Mesendoderm (in vitro differentiated cells): ENCODE measurements around the gene ZNRF2.

ENCODE experiments used
- DNase-seq: peaks from one replicate; pipeline ENCODE4 v3.0.0; 2013
- H2AK5ac ChIP-seq: 2 replicates; pipeline ENCODE4 v1.6.1; 2013; ENCODE audit warnings: low read length, inconsistent platforms
- H2BK120ac ChIP-seq: 2 replicates; pipeline ENCODE4 v1.6.1; 2013; ENCODE audit warnings: low read depth, mild to moderate bottlenecking, low read length, moderate library complexity, mixed read lengths
- H2BK15ac ChIP-seq: replicated peaks from 2 replicates; pipeline ENCODE4 v1.6.1; 2013; ENCODE audit warnings: low read depth, mild to moderate bottlenecking, moderate library complexity
- H2BK5ac ChIP-seq: 2 replicates; pipeline ENCODE4 v1.6.1; 2013; ENCODE audit warnings: low read length, inconsistent platforms
- H3K18ac ChIP-seq: 2 replicates; pipeline ENCODE4 v1.6.1; 2013; ENCODE audit warnings: mild to moderate bottlenecking, low read length, mixed read lengths
- H3K23ac ChIP-seq: one replicate; pipeline ENCODE4 v1.6.1; 2013; ENCODE audit warnings: low read length
- H3K27ac ChIP-seq: 2 replicates; pipeline ENCODE4 v1.5.1; 2013; ENCODE audit warnings: low read depth, mild to moderate bottlenecking, inconsistent platforms, low read length, moderate library complexity
- H3K27me3 ChIP-seq: 2 replicates; pipeline ENCODE4 v1.6.1; 2013; ENCODE audit warnings: low read length, control low read depth, mild to moderate bottlenecking, inconsistent platforms; ENCODE audit not compliant: insufficient read depth, poor library complexity
- H3K36me3 ChIP-seq: 2 replicates; pipeline ENCODE4 v1.6.1; 2013; ENCODE audit warnings: low read length, inconsistent platforms; ENCODE audit not compliant: control insufficient read depth, insufficient read depth
- H3K4ac ChIP-seq: one replicate; pipeline ENCODE4 v1.6.1; 2013; ENCODE audit warnings: low read depth, mild to moderate bottlenecking, low read length, moderate library complexity
- H3K4me1 ChIP-seq: 2 replicates; pipeline ENCODE4 v1.6.1; 2013; ENCODE audit warnings: low read depth, low read length, inconsistent platforms; ENCODE audit not compliant: control insufficient read depth
- H3K4me2 ChIP-seq: 2 replicates; pipeline ENCODE4 v1.6.1; 2013; ENCODE audit warnings: low read length
- H3K4me3 ChIP-seq: 2 replicates; pipeline ENCODE4 v1.5.1; 2013; ENCODE audit warnings: mild to moderate bottlenecking, low read length
- H3K56ac ChIP-seq: one replicate; pipeline ENCODE4 v1.6.1; 2013; ENCODE audit warnings: low read length
- H3K79me1 ChIP-seq: 2 replicates; pipeline ENCODE4 v1.6.1; 2013; ENCODE audit warnings: low read length, inconsistent platforms
- H3K79me2 ChIP-seq: 2 replicates; pipeline ENCODE4 v1.6.1; 2013; ENCODE audit warnings: mild to moderate bottlenecking, low read length; ENCODE audit not compliant: control insufficient read depth, insufficient read depth
- H3K9ac ChIP-seq: 2 replicates; pipeline ENCODE4 v1.6.1; 2013; ENCODE audit warnings: low read length, inconsistent platforms
- H4K5ac ChIP-seq: one replicate; pipeline ENCODE4 v1.6.1; 2013; ENCODE audit warnings: low read length
- H4K8ac ChIP-seq: one replicate; pipeline ENCODE4 v1.6.1; 2013; ENCODE audit warnings: low read depth, mild to moderate bottlenecking, control low read depth, low read length, moderate library complexity
- WGBS: extraction: QIAGEN DNeasy Blood & Tissue Kit; methylation state at CpG from one replicate; pipeline ENCODE4 v1.1.7; 2013; ENCODE audit warnings: low lambda C conversion rate, missing lambda C conversion rate; ENCODE audit not compliant: insufficient coverage; ENCODE audit errors: extremely low coverage; 5-methylcytosine and 5-hydroxymethylcytosine counted together

Gene ZNRF2

DNA sequence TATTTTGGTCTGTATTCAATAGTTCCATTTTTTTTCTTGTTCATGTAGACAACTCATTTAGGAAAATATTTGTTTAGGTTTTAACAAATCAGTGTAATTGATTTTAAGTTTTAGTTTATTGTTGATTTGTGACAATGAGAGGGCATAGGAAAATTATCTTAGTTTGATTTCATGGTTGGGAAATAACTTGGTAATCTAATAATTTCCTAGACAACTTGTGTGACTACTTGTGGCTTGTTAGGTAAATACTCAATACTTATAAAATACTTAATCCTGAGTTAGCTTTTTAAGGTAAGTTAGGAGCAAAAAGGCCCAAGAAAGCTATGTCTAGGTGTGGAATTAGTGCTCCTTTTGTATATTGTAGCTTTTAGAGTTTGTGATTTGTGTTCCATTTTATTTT lies 65.4 kb downstream of the ZNRF2 start:
- Histone ChIP-seq H3K23ac (no peak overlapping the region), H3K79me2 (no peaks in the 10 kb centered on the region), H2BK15ac (no peak overlapping the region), H2AK5ac (no peak overlapping the region), H2BK5ac (no peak overlapping the region), H3K4me2 (no peak overlapping the region), H3K4me1 (no peaks in the 10 kb centered on the region), H3K36me3 (no peaks in the 10 kb centered on the region), H4K8ac (no peak overlapping the region), H3K18ac (no peak overlapping the region), H3K9ac (no peak overlapping the region), H3K56ac (no peak overlapping the region), H4K5ac (no peak overlapping the region), H2BK120ac (no peak overlapping the region), H3K27me3 (no peaks in the 10 kb centered on the region), H3K4me3 (no peak overlapping the region), H3K27ac (no peak overlapping the region), H3K4ac (no peak overlapping the region), H3K79me1 (no peaks in the 10 kb centered on the region)
- DNase-seq: no peak

DNA sequence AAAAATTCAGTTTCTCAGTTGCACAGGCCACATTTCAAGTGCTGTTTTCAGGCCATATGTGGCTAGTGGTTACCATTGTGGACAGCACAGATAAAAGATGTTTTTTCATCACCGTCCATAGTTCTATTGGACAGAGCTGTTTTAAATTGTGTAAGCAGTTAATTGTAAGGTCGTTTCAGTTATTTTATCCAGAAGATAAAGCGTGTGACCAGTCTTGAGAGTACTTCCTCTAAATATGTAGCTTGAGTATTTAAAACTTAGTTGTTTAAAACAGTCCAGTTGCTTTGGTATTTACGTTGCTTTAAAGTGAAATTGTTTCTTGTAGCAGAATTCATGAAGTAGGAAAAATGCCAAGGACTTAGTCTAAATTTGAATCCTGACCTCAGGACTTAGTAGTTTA lies 66.9 kb downstream of the ZNRF2 start:
- no peak for DNase-seq
- WGBS: no CpG with 5 or more reads among the region's 4 CpGs

DNA sequence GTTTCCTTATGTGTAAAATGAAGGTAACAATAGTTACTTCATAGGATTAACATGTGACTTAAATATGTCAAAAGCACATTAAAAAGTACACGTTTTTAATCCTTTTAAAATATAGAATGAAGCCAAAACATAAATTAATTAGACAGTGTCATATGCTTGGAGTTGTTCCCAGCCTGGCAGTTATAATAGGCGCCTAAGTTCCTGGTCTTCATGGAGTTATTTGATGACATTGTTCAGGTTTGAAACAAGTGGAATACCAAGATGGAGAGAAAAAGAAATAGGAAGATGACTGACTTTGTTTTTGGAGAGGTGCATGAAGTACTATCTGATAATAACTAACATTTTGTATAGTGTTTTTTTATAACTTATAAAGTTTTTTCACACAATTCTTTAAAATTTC lies 67.3 kb downstream of the ZNRF2 start:
- Histone ChIP-seq H3K27ac (no peak overlapping the region), H3K23ac (no peak overlapping the region), H3K18ac (no peak overlapping the region), H4K5ac (no peak overlapping the region), H4K8ac (no peak overlapping the region), H3K4ac (no peak overlapping the region), H3K27me3 (no peaks in the 10 kb centered on the region), H3K36me3 (no peaks in the 10 kb centered on the region), H3K56ac (no peak overlapping the region), H3K9ac (no peak overlapping the region), H3K79me1 (no peaks in the 10 kb centered on the region), H2BK5ac (no peak overlapping the region), H3K4me3 (no peak overlapping the region), H3K4me1 (no peaks in the 10 kb centered on the region), H3K4me2 (no peak overlapping the region), H2BK15ac (no peak overlapping the region), H2AK5ac (no peak overlapping the region), H2BK120ac (no peak overlapping the region), H3K79me2 (no peaks in the 10 kb centered on the region)
- DNase-seq: no peak
- WGBS: no CpG with 5 or more reads among the region's 2 CpGs

More for the DNA sequence above, 66.9 kb downstream of the ZNRF2 start:
- Histone ChIP-seq H3K79me1 (no peaks in the 10 kb centered on the region), H3K4ac (no peak overlapping the region), H3K4me2 (no peak overlapping the region), H2BK15ac (no peak overlapping the region), H4K5ac (no peak overlapping the region), H3K4me3 (no peak overlapping the region), H3K18ac (no peak overlapping the region), H3K27me3 (no peaks in the 10 kb centered on the region), H4K8ac (no peak overlapping the region), H3K27ac (no peak overlapping the region), H3K4me1 (no peaks in the 10 kb centered on the region), H3K23ac (no peak overlapping the region), H3K36me3 (no peaks in the 10 kb centered on the region), H2AK5ac (no peak overlapping the region), H2BK120ac (no peak overlapping the region), H2BK5ac (no peak overlapping the region), H3K56ac (no peak overlapping the region), H3K9ac (no peak overlapping the region), H3K79me2 (no peaks in the 10 kb centered on the region)

DNA sequence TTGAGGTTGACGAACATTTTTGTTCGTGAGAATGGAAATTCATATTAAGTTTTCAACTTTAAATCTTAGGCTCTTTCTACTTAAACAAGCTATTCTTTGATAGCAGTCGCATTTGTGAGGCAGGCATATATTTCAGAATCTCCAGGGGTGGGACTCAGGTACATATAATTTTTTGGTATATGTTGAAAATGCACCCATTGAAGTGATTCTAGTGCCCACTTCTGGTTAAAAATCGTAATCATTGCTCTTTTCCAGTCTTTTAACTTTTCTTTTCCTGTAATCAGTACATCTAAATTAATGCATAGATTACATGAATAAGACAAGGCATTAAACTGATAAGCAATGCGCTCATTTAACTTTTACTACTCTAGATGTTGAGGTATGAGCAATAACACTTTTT lies 67.8 kb downstream of the ZNRF2 start:
- no peak for DNase-seq
- Histone ChIP-seq H3K36me3 (no peaks in the 10 kb centered on the region), H2BK120ac (no peak overlapping the region), H3K18ac (no peak overlapping the region), H3K27ac (no peak overlapping the region), H3K9ac (no peak overlapping the region), H2BK5ac (no peak overlapping the region), H3K23ac (no peak overlapping the region), H3K56ac (no peak overlapping the region), H2AK5ac (no peak overlapping the region), H3K4ac (no peak overlapping the region), H4K8ac (no peak overlapping the region), H3K4me2 (no peak overlapping the region), H4K5ac (no peak overlapping the region), H3K79me2 (no peaks in the 10 kb centered on the region), H2BK15ac (no peak overlapping the region), H3K79me1 (no peaks in the 10 kb centered on the region), H3K4me1 (no peaks in the 10 kb centered on the region), H3K27me3 (no peaks in the 10 kb centered on the region), H3K4me3 (no peak overlapping the region)
- no CpG with 5 or more reads among the region's 5 CpGs for WGBS

DNA sequence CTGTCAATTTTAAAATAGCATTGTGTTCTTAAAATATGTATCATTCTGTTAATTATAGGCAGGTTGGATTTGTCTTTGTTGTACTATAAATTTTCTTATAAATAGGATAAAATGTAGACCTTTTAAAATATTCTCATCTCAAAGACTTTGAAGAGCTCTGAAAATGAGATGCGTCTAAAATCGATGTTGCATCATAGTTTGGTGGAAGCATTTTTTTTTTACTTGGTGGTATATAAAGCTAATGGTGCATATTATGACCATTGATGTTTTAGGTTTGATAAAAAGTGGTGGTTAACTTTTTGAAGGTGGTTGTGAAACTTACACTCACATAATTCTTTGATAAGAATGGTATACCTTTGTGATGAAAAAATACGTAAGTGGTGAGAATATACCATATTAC lies 69.1 kb downstream of the ZNRF2 start:
- H3K27ac ChIP-seq: no peak overlapping the region
- WGBS: no CpG with 5 or more reads among the region's 3 CpGs

DNA sequence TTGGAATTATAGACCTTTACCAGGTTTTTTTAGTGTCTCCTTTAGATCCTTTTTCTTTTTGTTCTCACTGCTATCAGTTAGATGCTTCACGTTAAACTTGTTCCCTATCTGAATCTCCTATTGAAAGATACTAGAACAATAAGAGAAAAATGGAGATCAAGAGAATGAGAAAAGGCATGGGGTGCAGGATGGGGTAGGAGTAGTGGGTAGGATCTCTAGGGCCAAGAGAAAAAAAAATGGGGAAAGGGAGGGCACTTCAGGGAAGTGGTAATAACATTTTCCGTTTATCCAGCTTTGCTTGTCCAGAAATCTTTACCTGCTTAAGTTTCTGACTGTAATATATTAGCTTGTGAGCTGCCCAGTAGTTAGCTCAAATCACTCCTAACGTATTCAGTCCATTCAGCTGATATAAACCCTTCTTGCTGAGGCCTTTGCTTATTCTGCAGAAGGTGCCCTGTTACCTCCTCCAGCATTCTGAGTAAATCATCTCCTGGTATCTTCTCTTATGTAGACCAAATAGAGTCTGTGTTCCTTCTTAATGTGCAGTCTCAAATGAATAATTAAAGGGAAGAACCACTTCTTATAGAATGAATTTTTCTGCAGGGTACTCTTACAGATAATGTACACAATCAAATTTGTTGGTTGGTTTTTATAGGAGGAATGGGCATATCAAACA lies 69.7 kb downstream of the ZNRF2 start:
- Histone ChIP-seq H3K4me1 (no peaks in the 10 kb centered on the region), H3K23ac (no peak overlapping the region)

More for the DNA sequence above, 69.1 kb downstream of the ZNRF2 start:
- H4K5ac ChIP-seq: no peak overlapping the region
- no peak overlapping the region for H3K4me2 ChIP-seq
- no peaks in the 10 kb centered on the region for H3K4me1 ChIP-seq
- no peak overlapping the region for H2BK15ac ChIP-seq
- H2BK120ac ChIP-seq: no peak overlapping the region
- H3K18ac ChIP-seq: no peak overlapping the region
- no peak overlapping the region for H4K8ac ChIP-seq
- no peak for DNase-seq
- no peaks in the 10 kb centered on the region for H3K27me3 ChIP-seq
- H2BK5ac ChIP-seq: no peak overlapping the region
- no peak overlapping the region for H3K4me3 ChIP-seq
- no peak overlapping the region for H3K4ac ChIP-seq
- H3K79me2 ChIP-seq: no peaks in the 10 kb centered on the region
- H3K36me3 ChIP-seq: no peaks in the 10 kb centered on the region
- no peak overlapping the region for H3K9ac ChIP-seq
- no peak overlapping the region for H3K23ac ChIP-seq
- no peak overlapping the region for H2AK5ac ChIP-seq
- H3K56ac ChIP-seq: no peak overlapping the region
- H3K79me1 ChIP-seq: no peaks in the 10 kb centered on the region

More for the DNA sequence above, 69.7 kb downstream of the ZNRF2 start:
- no peak overlapping the region for H2BK120ac ChIP-seq
- DNase-seq: peak; percentile 29
- no CpG with 5 or more reads among the region's 3 CpGs for WGBS
- H3K36me3 ChIP-seq: no peaks in the 10 kb centered on the region
- no peaks in the 10 kb centered on the region for H3K27me3 ChIP-seq
- H3K4me3 ChIP-seq: no peak overlapping the region
- H2BK15ac ChIP-seq: no peak overlapping the region
- no peak overlapping the region for H4K8ac ChIP-seq
- no peak overlapping the region for H3K27ac ChIP-seq
- H4K5ac ChIP-seq: no peak overlapping the region
- H3K9ac ChIP-seq: no peak overlapping the region
- no peak overlapping the region for H3K56ac ChIP-seq
- H2AK5ac ChIP-seq: no peak overlapping the region
- no peaks in the 10 kb centered on the region for H3K79me2 ChIP-seq
- no peaks in the 10 kb centered on the region for H3K79me1 ChIP-seq
- H3K4me2 ChIP-seq: no peak overlapping the region
- no peak overlapping the region for H2BK5ac ChIP-seq
- no peak overlapping the region for H3K4ac ChIP-seq
- no peak overlapping the region for H3K18ac ChIP-seq
